ENCODE results near the gene USF2.
"Not testable (repeated sequence)": the region's sequence is repeated elsewhere in the genome, so short reads cannot be mapped to it uniquely, and the experiment has no call there.

The USF2 gene, protein sequence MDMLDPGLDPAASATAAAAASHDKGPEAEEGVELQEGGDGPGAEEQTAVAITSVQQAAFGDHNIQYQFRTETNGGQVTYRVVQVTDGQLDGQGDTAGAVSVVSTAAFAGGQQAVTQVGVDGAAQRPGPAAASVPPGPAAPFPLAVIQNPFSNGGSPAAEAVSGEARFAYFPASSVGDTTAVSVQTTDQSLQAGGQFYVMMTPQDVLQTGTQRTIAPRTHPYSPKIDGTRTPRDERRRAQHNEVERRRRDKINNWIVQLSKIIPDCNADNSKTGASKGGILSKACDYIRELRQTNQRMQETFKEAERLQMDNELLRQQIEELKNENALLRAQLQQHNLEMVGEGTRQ

DNA sequence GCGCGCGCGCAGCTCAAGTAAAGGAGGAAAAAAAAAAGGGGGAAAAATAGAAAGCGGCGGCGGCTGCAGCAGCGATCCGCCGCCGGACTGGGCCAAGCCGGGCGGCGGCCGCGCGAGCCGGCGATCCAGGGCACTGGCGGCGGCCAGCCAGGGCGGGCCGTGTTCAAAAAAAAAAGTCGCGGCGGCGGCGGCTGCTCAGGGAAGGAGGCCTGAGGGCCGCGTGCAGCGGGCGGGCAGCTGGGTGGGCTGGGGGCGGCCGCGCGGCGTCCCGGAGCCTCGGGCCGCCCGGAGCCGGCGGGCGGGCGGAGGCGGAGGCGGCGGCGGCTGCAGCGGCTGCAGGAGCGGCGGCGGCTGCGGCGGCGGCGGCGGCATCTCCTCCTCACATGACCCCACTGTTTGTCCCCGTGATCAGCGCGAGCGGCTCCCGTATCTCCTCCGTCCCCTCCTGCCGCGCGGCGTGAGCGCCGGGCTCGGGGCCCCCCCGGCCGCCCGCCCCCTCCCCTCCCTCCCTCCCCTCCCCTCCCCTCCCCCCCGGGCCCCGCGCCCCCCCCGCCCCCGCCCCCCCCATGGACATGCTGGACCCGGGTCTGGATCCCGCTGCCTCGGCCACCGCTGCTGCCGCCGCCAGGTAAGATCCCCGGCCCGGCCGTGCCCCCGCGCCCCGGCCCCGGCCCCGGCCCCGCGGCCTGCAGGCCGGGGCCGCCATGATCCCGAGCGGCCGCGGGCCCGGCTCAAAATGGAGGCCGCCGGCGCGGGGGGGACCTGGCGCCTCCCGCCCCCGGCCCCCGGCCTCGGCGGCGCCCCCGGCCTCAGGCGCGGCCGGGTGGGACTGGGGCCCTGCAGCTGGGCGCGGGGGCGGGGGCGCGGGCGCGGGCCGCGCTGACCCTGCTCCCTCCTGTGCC lies at the start of gene USF2:
TSS of gene USF2 (plus strand) at position 427 of the 902 bp plus-strand sequence. CDS start at position 567, 140 bp downstream.
- TF ChIP-seq, protein P1, sequence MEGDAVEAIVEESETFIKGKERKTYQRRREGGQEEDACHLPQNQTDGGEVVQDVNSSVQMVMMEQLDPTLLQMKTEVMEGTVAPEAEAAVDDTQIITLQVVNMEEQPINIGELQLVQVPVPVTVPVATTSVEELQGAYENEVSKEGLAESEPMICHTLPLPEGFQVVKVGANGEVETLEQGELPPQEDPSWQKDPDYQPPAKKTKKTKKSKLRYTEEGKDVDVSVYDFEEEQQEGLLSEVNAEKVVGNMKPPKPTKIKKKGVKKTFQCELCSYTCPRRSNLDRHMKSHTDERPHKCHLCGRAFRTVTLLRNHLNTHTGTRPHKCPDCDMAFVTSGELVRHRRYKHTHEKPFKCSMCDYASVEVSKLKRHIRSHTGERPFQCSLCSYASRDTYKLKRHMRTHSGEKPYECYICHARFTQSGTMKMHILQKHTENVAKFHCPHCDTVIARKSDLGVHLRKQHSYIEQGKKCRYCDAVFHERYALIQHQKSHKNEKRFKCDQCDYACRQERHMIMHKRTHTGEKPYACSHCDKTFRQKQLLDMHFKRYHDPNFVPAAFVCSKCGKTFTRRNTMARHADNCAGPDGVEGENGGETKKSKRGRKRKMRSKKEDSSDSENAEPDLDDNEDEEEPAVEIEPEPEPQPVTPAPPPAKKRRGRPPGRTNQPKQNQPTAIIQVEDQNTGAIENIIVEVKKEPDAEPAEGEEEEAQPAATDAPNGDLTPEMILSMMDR (IDR thresholded peaks at IDR 0.05; ENCODE audit: extremely low read depth, missing control alignments), result no peak
- DNase-seq (ENCODE audit: low spot score), result peak; percentile 92

DNA sequence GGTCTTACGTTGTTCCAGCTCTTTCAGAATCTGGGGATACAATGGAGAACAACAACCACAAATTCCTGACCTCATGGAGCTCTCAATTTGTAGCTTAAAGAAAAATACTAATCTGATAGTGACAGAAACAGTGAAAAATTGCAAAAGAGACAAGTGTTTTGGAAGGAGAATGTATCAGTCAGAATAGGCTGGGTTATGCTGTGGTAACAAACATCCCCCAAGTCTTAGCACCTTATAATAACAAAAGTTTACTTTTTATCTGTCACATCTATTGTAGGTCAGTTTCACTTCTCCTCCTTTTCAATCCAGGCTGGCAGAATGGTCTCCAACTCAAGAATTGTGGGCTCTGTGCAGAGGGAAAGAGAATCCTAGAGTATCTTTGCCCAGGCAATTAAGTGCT lies 49.8 kb upstream of the USF2 start:
- TF ChIP-seq, protein P1 (IDR thresholded peaks at IDR 0.05; ENCODE audit: extremely low read depth, missing control alignments), result no peak
- no peak for DNase-seq (ENCODE audit: low spot score)

DNA sequence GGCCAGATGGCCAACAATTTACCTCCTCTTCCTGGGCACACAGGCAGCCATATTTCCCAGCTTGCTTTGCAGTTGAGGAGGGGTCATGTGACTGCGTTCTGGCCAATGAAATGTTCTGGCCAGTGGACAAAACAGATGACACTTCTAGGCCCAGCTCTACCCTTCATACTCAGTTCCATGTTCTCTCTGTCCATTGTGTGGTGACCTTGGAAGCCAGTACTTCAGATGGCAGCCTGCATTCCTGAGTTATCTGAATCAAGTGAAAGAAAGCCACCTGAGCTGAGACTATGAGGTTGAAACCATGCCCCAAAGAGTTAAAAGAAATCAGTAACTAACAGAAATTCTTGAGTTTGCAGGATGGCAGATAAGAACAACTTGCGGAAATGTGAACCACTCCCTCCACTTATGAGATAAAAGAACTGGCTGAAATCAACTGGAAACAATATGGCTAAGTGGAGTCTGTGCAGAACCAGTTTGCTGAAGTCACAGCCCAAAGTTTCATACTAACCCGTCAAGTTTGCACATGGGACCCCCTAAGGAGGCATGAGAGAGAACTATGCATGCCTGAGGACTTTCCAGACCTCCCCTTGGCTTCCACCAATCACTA lies 48.3 kb upstream of the USF2 start:
- no peak for DNase-seq (ENCODE audit: low spot score)
- TF ChIP-seq, protein P1 (IDR thresholded peaks at IDR 0.05; ENCODE audit: extremely low read depth, missing control alignments), result no peak

DNA sequence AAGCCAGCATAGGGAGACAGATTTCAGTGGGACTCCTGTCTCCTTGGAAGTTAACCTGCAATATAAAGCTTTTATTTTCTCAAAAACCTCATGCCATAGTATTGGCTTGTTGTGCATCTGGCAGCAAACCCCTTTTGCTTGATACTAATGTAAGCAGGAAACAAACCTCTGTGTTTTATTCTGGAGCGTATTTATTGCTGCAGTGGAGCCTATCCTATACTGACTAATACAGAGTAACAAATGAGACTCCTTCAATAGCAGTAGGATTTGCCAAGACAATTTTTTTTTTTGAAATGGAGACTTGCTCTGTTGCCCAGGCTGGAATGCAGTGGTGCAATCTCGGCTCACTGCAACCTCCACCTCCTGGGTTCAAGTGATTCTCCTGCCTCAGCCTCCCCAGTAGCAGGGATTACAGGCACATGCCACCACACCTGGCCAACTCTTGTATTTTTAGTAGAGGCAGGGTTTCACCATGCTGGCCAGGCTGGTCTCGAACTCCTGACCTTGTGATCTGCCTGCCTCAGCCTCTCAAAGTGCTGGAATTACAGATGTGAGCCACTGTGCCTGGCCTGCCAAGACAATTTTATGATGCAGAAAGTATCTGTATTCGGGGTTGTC lies 47.7 kb upstream of the USF2 start:
- DNase-seq (ENCODE audit: low spot score), result not testable (repeated sequence)

DNA sequence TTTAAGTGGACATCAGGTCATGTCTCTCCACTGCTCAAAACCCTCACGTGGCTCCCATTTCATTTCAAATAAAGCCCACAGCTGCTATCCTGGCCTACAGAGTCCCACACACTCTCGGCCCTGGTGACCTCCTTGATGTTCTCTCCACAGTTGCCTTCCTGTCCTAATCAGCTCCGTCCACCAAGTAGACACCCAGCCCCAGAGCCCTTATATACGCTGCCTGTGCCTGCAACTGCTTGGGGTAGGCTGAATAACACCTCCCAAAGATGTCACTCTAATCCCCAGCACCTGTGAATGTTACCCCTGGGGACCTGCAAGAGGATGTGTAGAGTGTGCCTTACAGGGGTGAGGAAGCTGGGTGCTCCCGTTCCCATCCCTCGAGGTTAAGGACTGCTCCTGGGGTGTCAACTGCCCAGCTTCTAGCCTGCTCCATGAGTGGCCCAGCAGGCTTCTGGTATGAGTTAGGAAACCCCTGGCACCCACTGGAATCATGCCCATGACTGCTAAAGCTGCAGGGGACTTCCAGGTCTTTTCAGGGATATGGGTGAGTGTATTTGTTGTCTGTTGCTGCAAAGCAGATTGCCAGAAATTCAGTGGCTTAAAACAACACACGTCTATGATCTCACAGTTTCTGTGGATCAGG lies 46.3 kb upstream of the USF2 start:
- TF ChIP-seq, protein P1 (IDR thresholded peaks at IDR 0.05; ENCODE audit: extremely low read depth, missing control alignments), result no peak
- DNase-seq (ENCODE audit: low spot score), result no peak

DNA sequence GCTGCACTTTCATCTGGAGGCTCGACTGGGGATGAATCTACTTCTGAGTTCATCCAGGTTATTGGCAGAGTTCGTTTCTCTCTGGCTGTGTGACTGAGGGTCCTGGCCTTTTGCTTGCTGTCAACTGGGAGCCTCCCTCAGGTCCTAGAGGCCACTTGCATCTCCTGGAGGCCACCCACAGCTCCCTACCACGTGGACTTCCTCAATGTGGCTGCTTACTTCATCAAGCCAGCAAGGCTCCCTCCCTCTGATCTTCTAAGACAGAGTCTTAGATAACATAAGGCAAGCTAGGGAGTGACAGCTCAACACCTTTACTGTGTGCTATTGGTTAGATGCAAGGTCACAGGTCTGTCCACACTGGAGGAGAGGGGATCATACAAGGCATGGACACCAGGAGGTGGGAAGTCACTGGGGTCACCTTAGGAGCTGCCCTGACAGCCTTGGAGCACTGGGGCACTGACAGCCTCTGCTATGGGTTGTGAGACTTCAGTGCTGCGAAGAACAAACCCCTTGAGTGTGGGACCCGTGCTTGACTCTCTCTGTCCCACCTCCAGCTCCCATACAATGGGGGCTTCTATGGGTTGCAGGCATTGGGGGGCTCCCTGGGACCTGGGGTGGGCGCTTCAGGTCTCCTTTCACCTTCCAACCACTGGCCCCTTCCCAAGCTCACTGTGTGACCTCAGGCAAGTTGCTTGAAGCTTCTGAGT lies 45.5 kb upstream of the USF2 start:
- TF ChIP-seq, protein P1 (IDR thresholded peaks at IDR 0.05; ENCODE audit: extremely low read depth, missing control alignments), result no peak
- no peak for DNase-seq (ENCODE audit: low spot score)

All from GM20000 (cell line).